EL (cell line): Measurements from ENCODE around the gene KRTAP22-2.

Experiments used
- DNase-seq: peaks from one replicate; pipeline ENCODE4 v3.0.0-alpha.2; 2016

Gene KRTAP22-2

DNA sequence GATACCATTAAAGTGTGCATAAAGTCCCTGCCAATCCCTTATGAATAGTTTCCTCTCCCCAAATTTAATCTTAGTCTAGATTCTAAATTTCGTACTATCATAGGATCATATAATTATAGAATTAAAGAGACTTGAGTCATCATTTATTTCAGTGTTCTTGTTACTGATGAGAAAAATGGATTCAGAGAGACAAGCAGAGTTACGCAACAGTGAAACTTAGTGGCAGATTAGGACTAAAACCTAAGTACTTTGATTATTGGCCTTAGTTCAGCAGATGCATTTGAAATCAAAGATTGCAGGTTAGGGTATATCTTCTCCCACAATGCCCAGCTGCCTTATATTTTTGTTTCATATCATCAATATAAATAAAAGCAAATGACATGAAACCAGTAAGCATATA, 28.2 kb downstream of the KRTAP22-2 start:
- DNase-seq = no peak

DNA sequence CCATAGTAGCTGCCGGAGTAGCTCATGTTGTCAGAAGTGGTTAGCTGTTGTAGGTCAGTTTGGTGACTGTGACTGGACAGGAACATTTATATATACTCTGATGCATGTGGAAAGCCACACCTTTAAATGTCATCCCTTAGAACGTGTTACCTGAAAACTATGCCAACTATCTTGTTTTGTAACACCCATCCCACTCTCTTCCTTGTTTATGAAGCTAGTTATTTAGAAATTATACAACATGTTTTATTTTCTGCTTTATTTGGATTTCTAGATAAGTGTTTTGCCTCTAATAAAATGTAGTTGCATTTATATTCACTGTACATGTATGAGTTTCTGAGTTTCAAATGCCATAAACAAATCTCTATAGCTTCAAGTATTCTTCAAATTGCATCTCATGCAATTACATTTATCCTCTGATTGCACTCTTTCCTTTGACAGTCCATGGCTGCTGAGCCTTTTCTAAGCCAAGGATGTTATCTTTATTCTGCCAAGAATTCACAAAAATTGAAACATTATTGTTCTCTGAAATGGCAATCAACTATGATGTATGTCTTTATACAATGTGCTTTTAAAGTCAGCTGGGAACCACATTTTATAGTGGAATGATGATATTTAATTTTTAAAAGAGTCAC, 28.8 kb downstream of the KRTAP22-2 start, which contains the start of gene KRTAP19-7:
Gene KRTAP19-7 (minus strand): TSS at position 51 of the 632 bp plus-strand sequence. CDS start 25 bp downstream, at position 26.
- DNase-seq = no peak

DNA sequence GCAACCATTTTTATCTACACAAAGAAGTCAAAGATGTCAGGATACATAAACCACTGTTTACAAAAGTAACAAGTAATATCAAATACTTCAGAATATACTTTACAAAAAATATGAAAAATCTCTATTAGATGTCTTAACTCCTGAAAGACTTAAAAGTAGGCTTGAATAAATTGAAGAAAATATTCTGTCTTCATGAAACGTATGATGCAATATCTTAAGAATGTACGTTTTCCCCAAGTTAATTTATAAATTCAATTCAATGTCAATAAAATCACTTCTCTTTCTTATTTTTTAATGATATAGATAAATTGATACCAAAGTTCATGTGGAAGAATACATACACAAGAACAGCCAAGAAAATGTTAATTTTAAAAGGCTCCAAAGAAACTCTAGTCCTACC, 35.1 kb downstream of the KRTAP22-2 start:
- DNase-seq = no peak

DNA sequence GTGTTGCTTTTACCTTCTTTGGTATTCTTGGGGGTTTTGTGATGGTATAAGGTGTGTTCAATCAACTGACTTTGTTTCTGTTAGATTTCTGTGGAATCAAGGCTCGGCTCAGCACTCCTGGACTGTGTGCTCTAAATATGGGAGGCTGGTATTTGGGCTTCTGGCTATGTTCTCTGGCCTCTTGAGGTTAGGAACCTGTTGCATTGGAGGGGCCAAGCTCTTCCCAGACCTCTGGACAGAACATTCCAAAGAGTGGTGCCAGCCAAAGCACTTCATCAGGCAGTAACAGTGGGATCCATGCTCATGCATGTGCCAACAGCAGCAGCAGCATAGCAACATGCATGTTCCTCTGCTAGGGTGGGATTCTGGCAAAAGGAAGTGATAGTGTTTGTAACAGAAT, 37.4 kb downstream of the KRTAP22-2 start:
- DNase-seq = no peak

DNA sequence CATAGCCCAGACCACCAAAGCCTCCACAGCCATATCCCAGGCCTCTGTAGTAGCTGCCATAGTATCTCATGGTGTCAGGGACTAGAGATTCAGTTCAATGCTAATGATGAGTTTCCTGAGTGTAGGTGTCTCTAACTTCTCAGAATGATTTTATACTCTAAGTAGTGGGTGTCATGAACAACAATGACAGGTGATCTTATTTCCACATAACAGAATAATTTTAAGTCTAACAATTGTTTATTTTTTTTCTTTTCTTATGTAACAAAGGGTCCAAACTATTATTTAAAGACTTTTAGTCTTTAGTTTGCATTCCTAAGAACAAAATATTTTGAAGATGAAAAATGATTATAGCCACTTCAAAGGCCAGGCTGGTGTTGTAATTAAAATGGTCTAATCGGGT, 48.4 kb downstream of the KRTAP22-2 start, which contains the start of gene KRTAP19-6:
Gene KRTAP19-6 (minus strand): TSS at position 101 of the 400 bp plus-strand sequence. CDS start 31 bp downstream, at position 70.
- DNase-seq = no peak
